ENCODE results near the gene MYH6.
"Not testable (repeated sequence)": the region's sequence is repeated elsewhere in the genome, so short reads cannot be mapped to it uniquely, and the experiment has no call there.

The MYH6 gene

GRCh38 chr14:23398348-23398747, 9.7 kb downstream of the MYH6 start:
- H3K27me3 Mint-ChIP-seq, result peaks cover 2% of the 10 kb centered on the region
- no peak overlapping the region for H3K4me3 Mint-ChIP-seq
- no peak overlapping the region for H3K27ac Mint-ChIP-seq
- no peaks in the 10 kb centered on the region for H3K36me3 Mint-ChIP-seq
- no peaks in the 10 kb centered on the region for H3K9me3 Mint-ChIP-seq (ENCODE audit: low read depth)
- H3K4me1 Mint-ChIP-seq (ENCODE audit: low read depth), result no peaks in the 10 kb centered on the region

GRCh38 chr14:23396781-23397407, 11.2 kb downstream of the MYH6 start:
- no peaks in the 10 kb centered on the region for H3K36me3 Mint-ChIP-seq
- H3K27ac Mint-ChIP-seq, result no peak overlapping the region
- no peaks in the 10 kb centered on the region for H3K4me1 Mint-ChIP-seq (ENCODE audit: low read depth)
- no peak overlapping the region for H3K4me3 Mint-ChIP-seq
- no peaks in the 10 kb centered on the region for H3K9me3 Mint-ChIP-seq (ENCODE audit: low read depth)
- H3K27me3 Mint-ChIP-seq, result peaks cover 2% of the 10 kb centered on the region

GRCh38 chr14:23396126-23396525, 11.9 kb downstream of the MYH6 start:
- no peak overlapping the region for H3K27ac Mint-ChIP-seq
- H3K36me3 Mint-ChIP-seq, result no peaks in the 10 kb centered on the region
- H3K4me1 Mint-ChIP-seq (ENCODE audit: low read depth), result no peaks in the 10 kb centered on the region
- H3K9me3 Mint-ChIP-seq (ENCODE audit: low read depth), result no peaks in the 10 kb centered on the region
- no peak overlapping the region for H3K4me3 Mint-ChIP-seq
- peaks cover 2% of the 10 kb centered on the region for H3K27me3 Mint-ChIP-seq

- no peak overlapping the region for H3K27ac Mint-ChIP-seq
- H3K4me3 Mint-ChIP-seq, result no peak overlapping the region
- no peaks in the 10 kb centered on the region for H3K9me3 Mint-ChIP-seq (ENCODE audit: low read depth)
- no peaks in the 10 kb centered on the region for H3K36me3 Mint-ChIP-seq
- no peaks in the 10 kb centered on the region for H3K27me3 Mint-ChIP-seq
- H3K4me1 Mint-ChIP-seq (ENCODE audit: low read depth), result no peaks in the 10 kb centered on the region
Measured at GRCh38 chr14:23392613-23393012, 15.5 kb downstream of the MYH6 start.

GRCh38 chr14:23389871-23390270, 18.2 kb downstream of the MYH6 start:
- H3K4me1 Mint-ChIP-seq (ENCODE audit: low read depth); H3K36me3 Mint-ChIP-seq; H3K27me3 Mint-ChIP-seq; H3K27ac Mint-ChIP-seq; H3K4me3 Mint-ChIP-seq; H3K9me3 Mint-ChIP-seq (ENCODE audit: low read depth): not testable (repeated sequence)

- Mint-ChIP-seq H3K27ac (no peak overlapping the region), H3K27me3 (no peaks in the 10 kb centered on the region), H3K36me3 (no peaks in the 10 kb centered on the region), H3K4me3 (no peak overlapping the region), H3K9me3 (ENCODE audit: low read depth) (no peaks in the 10 kb centered on the region), H3K4me1 (ENCODE audit: low read depth) (no peaks in the 10 kb centered on the region)
Measured at GRCh38 chr14:23389396-23389795, 18.7 kb downstream of the MYH6 start.

- no peaks in the 10 kb centered on the region for H3K9me3 Mint-ChIP-seq (ENCODE audit: low read depth)
- no peak overlapping the region for H3K4me3 Mint-ChIP-seq
- no peaks in the 10 kb centered on the region for H3K27me3 Mint-ChIP-seq
- no peaks in the 10 kb centered on the region for H3K4me1 Mint-ChIP-seq (ENCODE audit: low read depth)
- no peak overlapping the region for H3K27ac Mint-ChIP-seq
- H3K36me3 Mint-ChIP-seq, result no peaks in the 10 kb centered on the region
Measured at GRCh38 chr14:23388996-23389395, 19.1 kb downstream of the MYH6 start.

- Mint-ChIP-seq H3K4me3 (no peak overlapping the region), H3K36me3 (no peaks in the 10 kb centered on the region), H3K27me3 (no peaks in the 10 kb centered on the region), H3K27ac (no peak overlapping the region), H3K4me1 (ENCODE audit: low read depth) (no peaks in the 10 kb centered on the region), H3K9me3 (ENCODE audit: low read depth) (no peaks in the 10 kb centered on the region)
Measured at GRCh38 chr14:23387916-23388882, 19.9 kb downstream of the MYH6 start.

GRCh38 chr14:23386999-23387398, 21.1 kb downstream of the MYH6 start:
- Mint-ChIP-seq H3K4me1 (ENCODE audit: low read depth) (no peaks in the 10 kb centered on the region), H3K4me3 (no peak overlapping the region), H3K36me3 (no peaks in the 10 kb centered on the region), H3K27me3 (no peaks in the 10 kb centered on the region), H3K27ac (no peak overlapping the region), H3K9me3 (ENCODE audit: low read depth) (no peaks in the 10 kb centered on the region)

GRCh38 chr14:23386266-23386657, 21.8 kb downstream of the MYH6 start:
- not testable (repeated sequence) for H3K4me1 Mint-ChIP-seq (ENCODE audit: low read depth); H3K27me3 Mint-ChIP-seq; H3K4me3 Mint-ChIP-seq; H3K9me3 Mint-ChIP-seq (ENCODE audit: low read depth); H3K27ac Mint-ChIP-seq; H3K36me3 Mint-ChIP-seq

- Mint-ChIP-seq H3K27ac (no peak overlapping the region), H3K4me1 (ENCODE audit: low read depth) (no peaks in the 10 kb centered on the region), H3K27me3 (no peaks in the 10 kb centered on the region), H3K4me3 (no peak overlapping the region), H3K36me3 (no peaks in the 10 kb centered on the region), H3K9me3 (ENCODE audit: low read depth) (no peaks in the 10 kb centered on the region)
Measured at GRCh38 chr14:23385642-23386265, 22.3 kb downstream of the MYH6 start.

GRCh38 chr14:23385244-23385641, 22.8 kb downstream of the MYH6 start:
- no peaks in the 10 kb centered on the region for H3K4me1 Mint-ChIP-seq (ENCODE audit: low read depth)

GRCh38 chr14:23384364-23385080, 23.6 kb downstream of the MYH6 start:
- H3K4me1 Mint-ChIP-seq (ENCODE audit: low read depth), result no peaks in the 10 kb centered on the region
- H3K36me3 Mint-ChIP-seq, result no peaks in the 10 kb centered on the region
- H3K27me3 Mint-ChIP-seq, result no peaks in the 10 kb centered on the region
- no peaks in the 10 kb centered on the region for H3K9me3 Mint-ChIP-seq (ENCODE audit: low read depth)
- H3K4me3 Mint-ChIP-seq, result no peak overlapping the region
- H3K27ac Mint-ChIP-seq, result no peak overlapping the region

More at GRCh38 chr14:23385244-23385641, 22.8 kb downstream of the MYH6 start:
- Mint-ChIP-seq H3K36me3 (no peaks in the 10 kb centered on the region), H3K27ac (no peak overlapping the region), H3K27me3 (no peaks in the 10 kb centered on the region), H3K4me3 (no peak overlapping the region), H3K9me3 (ENCODE audit: low read depth) (no peaks in the 10 kb centered on the region)

- H3K27ac Mint-ChIP-seq, result no peak overlapping the region
- H3K9me3 Mint-ChIP-seq (ENCODE audit: low read depth), result no peaks in the 10 kb centered on the region
- H3K27me3 Mint-ChIP-seq, result peaks cover 2% of the 10 kb centered on the region
- no peaks in the 10 kb centered on the region for H3K36me3 Mint-ChIP-seq
- H3K4me3 Mint-ChIP-seq, result no peak overlapping the region
- H3K4me1 Mint-ChIP-seq (ENCODE audit: low read depth), result no peaks in the 10 kb centered on the region
Measured at GRCh38 chr14:23382731-23383440, 25.2 kb downstream of the MYH6 start.
